GM06990 (cell line): ENCODE data around the gene ANTXR1.
"Not testable (repeated sequence)": the region's sequence is repeated elsewhere in the genome, so short reads cannot be mapped to it uniquely, and the experiment has no call there.

ENCODE experiments used
- DNase-seq: peaks from one replicate; pipeline ENCODE4 v3.0.0-alpha.2; 2011; ENCODE audit not compliant: insufficient read length; ENCODE audit errors: extremely low read depth
- H3K27me3 ChIP-seq: replicated peaks from 2 replicates; pipeline ENCODE4 v1.6.0; 2011; ENCODE audit warnings: low read length; ENCODE audit not compliant: control insufficient read depth, insufficient read depth
- H3K36me3 ChIP-seq: 2 replicates; pipeline ENCODE4 v1.5.1; 2011; ENCODE audit warnings: low read length; ENCODE audit not compliant: control insufficient read depth, insufficient read depth
- H3K4me3 ChIP-seq: replicated peaks from 2 replicates; pipeline ENCODE4 v1.5.1; 2011; ENCODE audit warnings: low read depth, mild to moderate bottlenecking, control low read depth, low read length
- TF ChIP-seq, protein P1 (sequence below): IDR thresholded peaks from 2 replicates; pipeline ENCODE4 v1.5.1; 2011; ENCODE audit warnings: low read length, control low read depth, mild to moderate bottlenecking, inconsistent platforms; ENCODE audit not compliant: insufficient read depth, poor library complexity, severe bottlenecking

The ANTXR1 gene

DNA sequence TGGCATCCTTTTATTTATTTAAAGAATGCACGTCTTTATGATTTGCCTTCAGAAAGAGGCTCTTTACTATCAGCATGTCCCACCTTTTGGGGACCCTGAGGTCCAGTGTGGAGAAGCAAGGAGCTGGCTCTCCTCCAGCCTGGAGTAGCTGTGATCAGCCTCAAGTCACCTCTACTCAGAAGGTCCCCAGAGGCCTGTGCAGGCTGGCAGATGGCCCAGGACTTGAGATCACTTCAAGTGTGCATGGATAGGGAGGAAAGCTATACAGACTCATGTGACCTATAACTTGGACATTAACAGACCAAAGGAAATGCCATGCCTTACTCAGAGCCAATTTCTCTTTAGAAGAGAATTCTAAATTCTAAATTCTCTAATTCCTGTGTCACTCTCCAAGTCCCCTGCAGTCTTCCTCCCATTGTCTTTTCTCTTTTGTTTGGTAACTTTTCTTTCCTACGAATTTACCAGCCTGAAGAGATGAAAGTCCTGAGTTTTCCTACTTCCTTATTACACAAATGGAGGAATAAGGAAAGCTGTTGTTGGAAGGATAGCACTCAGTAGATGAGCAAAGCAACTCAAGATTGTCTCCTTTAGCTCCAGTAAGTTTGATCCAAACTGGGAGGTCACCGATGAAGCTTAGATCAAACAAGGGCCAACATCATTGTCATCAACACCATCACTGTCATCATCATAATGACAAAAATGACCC is 210.1 kb downstream of the ANTXR1 start:
- peaks cover 3% of the 10 kb centered on the region for H3K27me3 ChIP-seq
- no peaks in the 10 kb centered on the region for H3K36me3 ChIP-seq
- TF ChIP-seq, protein P1, sequence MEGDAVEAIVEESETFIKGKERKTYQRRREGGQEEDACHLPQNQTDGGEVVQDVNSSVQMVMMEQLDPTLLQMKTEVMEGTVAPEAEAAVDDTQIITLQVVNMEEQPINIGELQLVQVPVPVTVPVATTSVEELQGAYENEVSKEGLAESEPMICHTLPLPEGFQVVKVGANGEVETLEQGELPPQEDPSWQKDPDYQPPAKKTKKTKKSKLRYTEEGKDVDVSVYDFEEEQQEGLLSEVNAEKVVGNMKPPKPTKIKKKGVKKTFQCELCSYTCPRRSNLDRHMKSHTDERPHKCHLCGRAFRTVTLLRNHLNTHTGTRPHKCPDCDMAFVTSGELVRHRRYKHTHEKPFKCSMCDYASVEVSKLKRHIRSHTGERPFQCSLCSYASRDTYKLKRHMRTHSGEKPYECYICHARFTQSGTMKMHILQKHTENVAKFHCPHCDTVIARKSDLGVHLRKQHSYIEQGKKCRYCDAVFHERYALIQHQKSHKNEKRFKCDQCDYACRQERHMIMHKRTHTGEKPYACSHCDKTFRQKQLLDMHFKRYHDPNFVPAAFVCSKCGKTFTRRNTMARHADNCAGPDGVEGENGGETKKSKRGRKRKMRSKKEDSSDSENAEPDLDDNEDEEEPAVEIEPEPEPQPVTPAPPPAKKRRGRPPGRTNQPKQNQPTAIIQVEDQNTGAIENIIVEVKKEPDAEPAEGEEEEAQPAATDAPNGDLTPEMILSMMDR, result no peak
- DNase-seq, result no peak
- H3K4me3 ChIP-seq, result no peak overlapping the region

DNA sequence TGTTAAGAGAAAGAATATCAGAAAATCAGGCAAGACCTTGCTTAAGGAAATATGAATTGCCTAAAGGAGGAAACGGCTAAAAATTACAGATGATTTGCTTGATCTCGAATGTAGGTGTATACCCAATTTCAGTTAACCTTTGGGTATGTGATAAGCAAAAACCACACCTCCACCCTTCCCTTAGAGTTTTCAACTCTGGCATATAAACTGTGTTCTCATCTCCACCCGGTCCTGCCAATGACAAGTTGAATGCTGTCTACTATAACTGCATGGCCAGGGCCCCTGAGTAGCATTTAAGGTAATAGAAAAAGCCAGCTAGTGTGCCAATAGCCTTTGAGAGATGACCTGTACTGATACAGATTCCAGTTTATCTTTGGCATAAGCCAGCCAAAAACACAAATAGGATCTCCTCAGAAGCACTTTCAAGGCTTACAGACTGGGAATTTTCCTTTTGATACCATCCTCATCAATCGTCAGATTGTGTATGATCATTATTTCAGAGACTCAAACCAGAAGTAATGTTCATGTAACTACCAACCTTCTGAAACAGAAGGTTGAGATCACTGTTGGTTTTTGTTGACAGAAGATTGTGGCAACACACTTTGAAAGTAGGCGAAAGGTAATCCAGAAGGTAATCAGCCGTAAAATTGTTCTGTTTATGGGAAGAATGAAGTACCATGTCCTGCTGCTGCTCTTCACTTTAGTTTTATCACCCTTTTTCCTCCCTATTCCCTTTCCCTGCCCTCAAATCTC is 211.0 kb downstream of the ANTXR1 start:
- DNase-seq, result no peak
- Histone ChIP-seq H3K27me3 (peaks cover 3% of the 10 kb centered on the region), H3K36me3 (no peaks in the 10 kb centered on the region), H3K4me3 (no peak overlapping the region)
- TF ChIP-seq, protein P1, result no peak

DNA sequence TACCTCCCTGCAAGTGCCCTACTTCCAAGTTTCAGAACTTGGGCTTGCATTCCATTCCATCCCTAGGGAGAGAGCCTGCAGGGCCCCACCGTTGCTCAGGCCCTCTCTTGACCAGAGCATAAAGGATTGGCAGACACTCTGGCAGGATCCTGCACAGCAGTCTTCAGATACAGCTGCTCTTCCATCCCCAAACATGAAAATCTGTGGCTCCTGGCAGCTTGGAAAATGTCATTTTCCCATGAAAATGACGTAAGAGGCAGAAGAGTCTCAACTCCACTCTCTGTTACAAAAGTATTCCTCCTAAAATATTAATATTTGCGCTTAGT is 211.5 kb downstream of the ANTXR1 start:
- no peak overlapping the region for H3K4me3 ChIP-seq
- peaks cover 3% of the 10 kb centered on the region for H3K27me3 ChIP-seq
- no peaks in the 10 kb centered on the region for H3K36me3 ChIP-seq
- TF ChIP-seq, protein P1, result no peak
- no peak for DNase-seq

DNA sequence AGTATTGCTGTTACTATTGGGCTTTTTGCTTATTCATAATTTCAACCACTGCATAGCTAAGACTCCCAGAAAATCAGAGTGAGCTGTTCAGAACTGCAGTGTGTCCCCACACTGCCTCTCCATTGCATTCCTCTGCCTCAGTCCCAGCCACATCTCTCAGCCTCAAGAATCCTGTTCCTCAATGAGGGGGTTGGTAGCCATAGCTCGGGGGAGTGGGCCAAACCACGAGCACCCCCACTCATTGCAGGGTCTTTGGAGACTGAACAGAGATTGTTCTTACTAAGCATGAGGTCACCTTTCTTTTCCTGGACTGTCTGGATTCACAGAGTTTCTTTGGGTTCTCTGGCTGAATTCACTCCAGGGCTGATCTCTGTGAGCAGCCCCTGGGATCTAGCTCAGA is 213.0 kb downstream of the ANTXR1 start:
- DNase-seq, result no peak
- TF ChIP-seq, protein P1, result no peak
- no peak overlapping the region for H3K4me3 ChIP-seq
- peaks cover 3% of the 10 kb centered on the region for H3K27me3 ChIP-seq
- H3K36me3 ChIP-seq, result no peaks in the 10 kb centered on the region

DNA sequence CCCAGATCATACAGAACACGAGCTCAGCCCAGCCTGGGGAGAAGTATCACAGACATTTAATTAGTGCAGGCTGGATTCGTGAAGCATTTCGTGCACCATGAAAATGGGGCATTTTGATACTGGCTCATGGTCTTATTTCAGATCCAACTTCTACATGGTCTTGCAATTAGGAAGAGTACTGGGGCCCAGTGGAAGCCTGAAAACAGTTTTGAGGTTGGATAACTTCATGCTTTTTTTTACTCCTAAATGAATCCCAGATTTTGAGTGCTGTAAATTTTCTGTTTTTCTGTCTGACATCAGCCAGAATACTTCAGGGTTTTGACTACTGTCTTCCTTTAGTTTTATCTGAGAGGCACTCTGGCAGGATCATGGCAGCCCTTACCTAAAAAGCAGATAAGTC is 213.9 kb downstream of the ANTXR1 start:
- H3K36me3 ChIP-seq, result no peaks in the 10 kb centered on the region
- no peak overlapping the region for H3K4me3 ChIP-seq
- H3K27me3 ChIP-seq, result peaks cover 3% of the 10 kb centered on the region
- no peak for DNase-seq
- TF ChIP-seq, protein P1, result no peak

DNA sequence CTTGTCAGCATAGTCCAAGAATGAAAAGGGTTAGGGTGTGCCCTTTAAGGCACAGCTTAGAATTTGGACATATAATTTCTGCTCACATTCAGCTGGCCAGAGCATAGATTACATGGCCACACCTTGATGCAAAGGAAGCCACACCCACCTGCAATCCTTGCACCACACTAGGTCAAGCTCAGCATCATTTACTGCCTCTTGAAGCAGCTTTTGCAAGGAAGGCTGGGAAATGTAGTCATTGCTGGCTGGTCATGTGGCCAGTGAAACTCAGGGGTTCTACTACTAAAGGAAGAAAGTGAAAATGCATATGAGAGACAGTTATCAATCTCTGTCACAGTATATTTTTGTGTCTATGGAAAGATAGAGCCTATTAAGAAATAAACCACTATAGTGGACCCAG is 214.7 kb downstream of the ANTXR1 start:
- TF ChIP-seq, protein P1, result no peak
- no peaks in the 10 kb centered on the region for H3K36me3 ChIP-seq
- no peak overlapping the region for H3K4me3 ChIP-seq
- DNase-seq, result no peak
- peaks cover 2% of the 10 kb centered on the region for H3K27me3 ChIP-seq

DNA sequence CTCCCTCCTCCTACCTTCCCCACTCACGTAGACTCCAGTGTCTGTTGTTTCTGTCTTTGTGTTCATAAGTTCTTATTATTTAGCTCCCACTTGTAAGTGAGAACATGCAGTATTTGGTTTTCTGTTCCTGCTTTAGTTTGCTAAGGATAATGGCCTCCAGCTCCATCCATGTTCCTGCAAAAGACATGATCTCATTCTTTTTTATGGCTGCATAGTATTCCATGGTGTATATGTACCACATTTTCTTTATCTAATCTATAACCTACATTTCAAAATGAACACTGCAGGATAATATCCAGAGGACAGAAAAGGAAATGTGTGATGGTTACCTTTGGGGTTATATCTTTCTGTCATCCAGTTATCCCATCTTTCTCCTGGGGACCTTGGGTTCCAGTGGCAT is 218.0 kb downstream of the ANTXR1 start:
- DNase-seq, H3K4me3 ChIP-seq, H3K36me3 ChIP-seq, H3K27me3 ChIP-seq: not testable (repeated sequence)
